Measurements from ENCODE around the gene AKAP10. TPM values are rescaled to one million over a fixed set of nuclear protein-coding genes. Genes with fewer than 3 reads are reported as not detected.

AKAP10 gene
- total and polyA plus RNA-seq, 2 of the 8 experiments (the other 6 are each of a cell fraction or from before 2014, with no cell fraction given) = 13.3 to 27.0 TPM

DNA sequence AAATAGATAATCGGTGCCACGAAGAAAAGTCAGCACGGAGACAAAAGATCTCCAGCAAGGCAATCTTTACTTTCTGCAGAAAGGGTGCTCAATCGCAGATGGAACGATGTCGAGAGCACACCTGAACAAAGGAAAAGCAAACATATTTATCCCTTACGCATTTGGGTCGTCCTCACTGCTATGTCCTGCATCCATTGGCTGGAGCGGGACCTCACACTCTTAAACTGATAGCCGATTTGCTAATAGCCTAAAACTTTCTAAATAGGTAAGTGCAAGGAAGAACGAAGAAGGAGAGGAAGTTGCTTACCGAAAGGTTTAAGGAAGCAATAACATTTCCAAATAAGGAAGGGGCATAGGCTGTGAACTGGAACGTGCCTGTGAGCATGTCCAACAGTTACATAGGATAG lies 1.2 kb upstream of the AKAP10 start:
- peak overlapping the region; percentile 65; the same call in 1 of the 2 replicates for H3K18ac ChIP-seq (ENCODE audit: extremely low read depth, low read length)
- peak overlapping the region; percentile 91 for H3K27ac ChIP-seq (ENCODE audit: low read depth, low read length)
- H4K8ac ChIP-seq (ENCODE audit: extremely low read depth, insufficient read depth, low read length) = no peak overlapping the region
- no peaks in the 10 kb centered on the region; a peak in 1 of 8 replicates for H3K36me3 ChIP-seq (ENCODE audit: control insufficient read depth in 2 of 4, insufficient read depth in 4 of 4, low read length in 3 of 4)
- no peak overlapping the region for H2BK20ac ChIP-seq (ENCODE audit: low read length)
- H3K23me2 ChIP-seq (ENCODE audit: low read depth, low read length) = peaks cover 19% of the 10 kb centered on the region
- H3K4me3 ChIP-seq (ENCODE audit: extremely low read depth in 1 of 4, insufficient read depth in 2 of 4, low read depth in 3 of 4, low read length in 4 of 4) = peak overlapping the region; percentile 78 to 98 (median 90); a peak in 7 of 8 replicates
- peak overlapping the region; percentile 98 for H2BK5ac ChIP-seq (ENCODE audit: low read depth, low read length)
- H2BK15ac ChIP-seq (ENCODE audit: low read length) = 0 out of 2 replicates have a peak overlapping the region, but pooled peaks have one; percentile 92
- peaks cover 2 to 9% (median 3%) of the 10 kb centered on the region in 4 experiments; a peak in 4 of 7 replicates for H3K4me1 ChIP-seq (replicated peaks in 1 of 4; ENCODE audit: control insufficient read depth in 3 of 4, insufficient read depth in 4 of 4, low read length in 3 of 4)
- H2AK5ac ChIP-seq (ENCODE audit: low read depth, low read length) = peak overlapping the region; percentile 98
- peaks cover 6% of the 10 kb centered on the region; the same call in 1 of the 2 replicates for H3K79me1 ChIP-seq (ENCODE audit: low read depth, low read length)
- DNase-seq (ENCODE audit: low read depth in 1 of 2, low spot score in 2 of 2) (no peak), FAIRE-seq (peak; percentile 32)
- H3K56ac ChIP-seq (replicated peaks; ENCODE audit: insufficient read length, low read depth, low read length) = no peak overlapping the region
- 7% methylated on average over 13 of the region's 13 CpGs; no CpG with 5 or more reads in 1 of the 2 experiments for WGBS, 2 experiments (ENCODE audit: extremely low coverage in 1 of 2, insufficient coverage in 1 of 2, insufficient read length in 1 of 2, insufficient replicate concordance in 2 of 2, low coverage in 1 of 2, low lambda C conversion rate in 2 of 2, missing lambda C conversion rate in 1 of 2)
- H4K91ac ChIP-seq (replicated peaks; ENCODE audit: insufficient read length, low read length) = no peak overlapping the region
- H2BK12ac ChIP-seq (ENCODE audit: low read depth, low read length) = no peak overlapping the region
- peak overlapping the region in 3 of 4 experiments; percentile 88 to 92 (median 88); a peak in 6 of 7 replicates for H3K9ac ChIP-seq (replicated peaks in 1 of 4; ENCODE audit: extremely low read depth in 1 of 4, low read depth in 3 of 4, low read length in 3 of 4)
- no peak overlapping the region for H3K14ac ChIP-seq (ENCODE audit: insufficient read length)
- no peak overlapping the region for H4K5ac ChIP-seq (ENCODE audit: insufficient read length, low read depth, low read length)
- TF ChIP-seq EGR1 (IDR thresholded peaks at IDR 0.05; ENCODE audit: borderline replicate concordance, low read depth, low read length) (no peak), SRF (IDR thresholded peaks at IDR 0.05; ENCODE audit: low read depth, low read length) (peak; percentile 64; the same call in 1 of the 2 replicates), POLR2AphosphoS5 (IDR thresholded peaks at IDR 0.05; ENCODE audit: low read depth, low read length) (peak; percentile 61), NRF1 (IDR thresholded peaks at IDR 0.05; ENCODE audit: low read depth, low read length) (no peak), CTBP2 (IDR thresholded peaks at IDR 0.05; ENCODE audit: borderline replicate concordance, insufficient read depth, insufficient read length, low read length) (no peak), PHF8 (conservative IDR thresholded peaks at IDR 0.05; ENCODE audit: low read depth, low read length) (no peak), POLR2A (IDR thresholded peaks at IDR 0.05; ENCODE audit: control extremely low read depth in 1 of 2, low read depth in 2 of 2, low read length in 2 of 2) (peak in 1 of 2 experiments; percentile 36; a peak in 1 of 3 replicates), EP300 (IDR thresholded peaks at IDR 0.05; ENCODE audit: borderline replicate concordance in 1 of 2, low read depth in 2 of 2, low read length in 2 of 2) (no peak)
- TF ChIP-seq, protein P1, sequence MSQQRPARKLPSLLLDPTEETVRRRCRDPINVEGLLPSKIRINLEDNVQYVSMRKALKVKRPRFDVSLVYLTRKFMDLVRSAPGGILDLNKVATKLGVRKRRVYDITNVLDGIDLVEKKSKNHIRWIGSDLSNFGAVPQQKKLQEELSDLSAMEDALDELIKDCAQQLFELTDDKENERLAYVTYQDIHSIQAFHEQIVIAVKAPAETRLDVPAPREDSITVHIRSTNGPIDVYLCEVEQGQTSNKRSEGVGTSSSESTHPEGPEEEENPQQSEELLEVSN (IDR thresholded peaks at IDR 0.05) = no peak
- TF ChIP-seq, protein P2, sequence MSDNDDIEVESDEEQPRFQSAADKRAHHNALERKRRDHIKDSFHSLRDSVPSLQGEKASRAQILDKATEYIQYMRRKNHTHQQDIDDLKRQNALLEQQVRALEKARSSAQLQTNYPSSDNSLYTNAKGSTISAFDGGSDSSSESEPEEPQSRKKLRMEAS (IDR thresholded peaks at IDR 0.05) = no peak
- TF ChIP-seq, protein P3, sequence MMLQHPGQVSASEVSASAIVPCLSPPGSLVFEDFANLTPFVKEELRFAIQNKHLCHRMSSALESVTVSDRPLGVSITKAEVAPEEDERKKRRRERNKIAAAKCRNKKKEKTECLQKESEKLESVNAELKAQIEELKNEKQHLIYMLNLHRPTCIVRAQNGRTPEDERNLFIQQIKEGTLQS (IDR thresholded peaks at IDR 0.05; ENCODE audit: insufficient read depth, low read depth, low read length) = no peak
- POLR2A ChIA-PET (ENCODE audit: partially characterized antibody) = interaction anchor here (0.8 to 1.8 kb wide), 5 partner anchors 14 to 331 kb away, joined by 3 to 11 read pairs (median 11); partner anchors contain the start of gene SPECC1
- H2AFZ ChIP-seq (ENCODE audit: low read length) = no peak overlapping the region
- no peak overlapping the region for H2BK120ac ChIP-seq (replicated peaks; ENCODE audit: low read depth, low read length)
- H3K9me3 ChIP-seq (ENCODE audit: insufficient read depth in 2 of 2, low read depth in 1 of 2, low read length in 1 of 2) = no peaks in the 10 kb centered on the region
- peaks cover 19 to 35% of the 10 kb centered on the region in 2 experiments for H3K79me2 ChIP-seq (ENCODE audit: control insufficient read depth in 1 of 2, insufficient read depth in 2 of 2, low read length in 2 of 2)
- peak overlapping the region; percentile 73 to 79 for H3K4me2 ChIP-seq (ENCODE audit: insufficient read depth in 1 of 2, low read depth in 2 of 2, low read length in 2 of 2)
- CTCF ChIA-PET (ENCODE audit: partially characterized antibody) = interaction anchor here (1.0 kb wide), 1 partner anchor 12 kb away, joined by 3 read pairs; no protein-coding TSS in a partner anchor
- H3K27me3 ChIP-seq (replicated peaks in 1 of 4; ENCODE audit: control insufficient read depth in 3 of 4, extremely low read depth in 1 of 4, insufficient read depth in 3 of 4, low read length in 3 of 4) = no peaks in the 10 kb centered on the region
- no peak overlapping the region for H3K23ac ChIP-seq (ENCODE audit: insufficient read length)
- no peaks in the 10 kb centered on the region for H4K20me1 ChIP-seq (replicated peaks in 1 of 2; ENCODE audit: control insufficient read depth in 1 of 2, insufficient read depth in 2 of 2, low read length in 2 of 2)
- peak overlapping the region; percentile 28 for H3K4ac ChIP-seq (replicated peaks; ENCODE audit: insufficient read length, low read depth, low read length)

All from H1 (cell line).